NCI-H187 (cell line): ENCODE results near the gene OR6C65.

Experiments
- DNase-seq, 2 experiments: peaks; one replicate each; lab custom pipeline; 2025; lab: John Stamatoyannopoulos, UW

OR6C65 gene

GRCh38 chr12:55446326-55446725 is 46.0 kb downstream of the OR6C65 start:
- DNase-seq: no peak

DNA sequence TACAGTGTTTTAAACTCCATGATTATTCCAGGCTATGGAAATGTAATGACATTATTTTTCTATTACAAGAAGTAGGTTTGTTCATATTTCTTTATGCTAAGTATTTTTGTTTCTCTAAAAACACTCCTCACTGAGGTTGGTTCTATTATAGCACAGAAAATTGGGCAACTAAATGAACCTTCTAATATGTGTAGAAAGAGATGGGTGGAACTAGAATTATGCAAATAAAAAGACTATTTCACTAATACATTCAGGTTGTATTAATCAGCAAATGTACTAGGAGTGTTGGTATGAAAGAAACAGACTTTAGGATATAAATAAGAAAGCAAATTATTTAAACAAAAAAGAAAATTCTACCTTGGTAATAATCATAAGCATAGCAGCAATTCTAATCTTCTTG is 48.5 kb downstream of the OR6C65 start:
- no peak for DNase-seq
